Measurements from ENCODE around the gene TRABD2B. TPM values are rescaled to one million over a fixed set of nuclear protein-coding genes. Genes with fewer than 3 reads are reported as not detected.

Gene TRABD2B
- total RNA-seq, 1 donor from 2014 or later: 0.92 TPM

DNA sequence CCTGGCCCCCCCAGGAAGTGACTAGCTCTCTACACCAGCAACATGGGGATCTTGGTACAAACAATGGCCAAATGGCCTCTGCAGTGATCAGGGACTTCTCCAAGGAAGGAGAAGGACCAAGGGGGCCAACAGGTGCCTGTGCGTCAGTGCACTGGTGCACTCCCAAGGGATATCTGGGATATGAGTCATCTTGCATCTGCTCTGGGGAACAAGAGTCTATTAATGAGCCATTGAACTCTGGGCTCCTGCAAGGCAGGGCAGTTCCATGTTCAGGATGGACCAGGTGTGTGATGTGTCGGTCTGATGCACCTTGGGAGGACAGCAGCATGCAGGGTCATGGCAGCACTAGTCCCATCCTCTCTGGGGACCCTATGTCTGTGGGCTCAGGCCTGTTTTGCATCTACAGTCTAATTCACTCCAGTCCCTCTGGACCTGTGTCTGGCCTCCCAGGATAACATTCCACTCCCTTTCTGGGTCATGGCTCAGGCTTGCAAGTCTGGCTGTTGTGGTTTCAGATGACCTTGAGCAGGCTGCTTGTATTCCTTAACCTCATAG lies 125.3 kb downstream of the TRABD2B start:
- DNase-seq: no peak
- peak; percentile 43 for ATAC-seq
- intact Hi-C loops (cut with micrococcal nuclease): no loop called here

DNA sequence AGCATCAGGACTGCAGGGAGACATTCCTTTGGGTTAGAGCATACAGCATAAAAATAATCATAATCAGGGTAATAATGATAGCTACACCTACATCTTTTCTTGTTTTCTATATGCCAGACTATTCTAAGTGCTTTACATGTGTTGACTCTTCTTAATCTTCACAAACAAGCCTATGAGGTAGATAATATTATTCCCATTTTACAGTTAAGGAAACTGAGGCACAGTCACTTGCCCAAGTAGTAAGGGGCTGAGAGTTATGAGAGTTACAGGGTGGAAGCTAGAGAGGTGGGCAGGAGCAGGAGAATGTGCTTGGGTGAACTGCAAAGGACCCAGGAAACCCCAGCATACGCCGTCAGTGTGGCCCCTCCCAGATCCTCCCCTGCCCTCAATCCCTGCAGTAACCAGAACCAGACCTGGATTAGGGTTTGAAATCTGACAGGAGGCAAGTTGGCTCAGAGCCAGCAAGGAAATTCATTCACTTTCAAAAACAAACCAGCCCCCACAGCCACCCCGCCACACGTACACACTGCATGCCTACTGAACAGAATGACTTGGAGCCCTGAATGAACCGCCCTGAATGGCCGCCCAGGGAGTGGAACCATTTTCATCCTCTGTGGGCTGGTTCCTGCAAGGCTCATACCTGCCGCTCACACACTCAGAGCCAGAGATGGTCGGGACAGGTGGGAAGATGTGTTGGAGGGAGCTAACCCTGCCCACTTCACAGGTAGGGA lies 126.1 kb downstream of the TRABD2B start:
- no peak for ATAC-seq
- intact Hi-C loops (cut with micrococcal nuclease): no loop called here
- no peak for DNase-seq

DNA sequence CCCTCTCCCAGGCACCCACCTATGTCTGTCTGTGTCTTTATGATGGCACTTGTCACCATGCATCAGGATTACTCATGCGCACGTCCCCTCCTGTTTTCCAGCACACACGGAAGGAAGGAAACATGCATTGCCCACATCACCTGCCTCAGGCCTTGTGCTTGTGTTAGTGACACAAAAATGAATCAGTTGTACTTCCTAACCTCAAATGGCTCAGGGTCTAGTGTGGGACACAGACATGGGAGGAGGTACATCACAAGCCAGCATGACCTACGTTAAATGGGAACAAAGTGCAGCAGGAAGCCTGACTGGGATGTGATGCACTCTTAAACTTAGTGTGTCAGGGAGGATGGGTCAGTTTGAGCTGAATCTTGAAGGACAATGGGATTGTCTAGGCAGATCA lies 126.7 kb downstream of the TRABD2B start:
- intact Hi-C loops (cut with micrococcal nuclease): no loop called here
- DNase-seq (no peak), ATAC-seq (no peak)

DNA sequence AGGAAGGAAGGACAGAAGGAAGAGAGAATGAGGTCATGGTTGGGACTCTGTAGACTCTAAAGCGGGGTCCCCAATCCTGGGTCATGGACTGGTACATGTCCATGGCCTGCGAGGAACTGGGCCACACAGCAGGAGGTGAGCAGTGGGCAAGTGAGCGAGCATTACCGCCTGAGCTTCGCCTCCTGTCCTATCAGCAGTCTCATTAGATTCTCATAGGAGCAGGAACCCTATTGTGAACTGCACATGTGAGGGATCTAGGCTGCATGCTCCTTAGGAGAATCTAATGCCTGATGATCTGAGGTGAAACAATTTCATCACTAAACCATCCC lies 128.9 kb downstream of the TRABD2B start:
- intact Hi-C loops (cut with micrococcal nuclease): no loop called here
- no peak for ATAC-seq
- no peak for DNase-seq

DNA sequence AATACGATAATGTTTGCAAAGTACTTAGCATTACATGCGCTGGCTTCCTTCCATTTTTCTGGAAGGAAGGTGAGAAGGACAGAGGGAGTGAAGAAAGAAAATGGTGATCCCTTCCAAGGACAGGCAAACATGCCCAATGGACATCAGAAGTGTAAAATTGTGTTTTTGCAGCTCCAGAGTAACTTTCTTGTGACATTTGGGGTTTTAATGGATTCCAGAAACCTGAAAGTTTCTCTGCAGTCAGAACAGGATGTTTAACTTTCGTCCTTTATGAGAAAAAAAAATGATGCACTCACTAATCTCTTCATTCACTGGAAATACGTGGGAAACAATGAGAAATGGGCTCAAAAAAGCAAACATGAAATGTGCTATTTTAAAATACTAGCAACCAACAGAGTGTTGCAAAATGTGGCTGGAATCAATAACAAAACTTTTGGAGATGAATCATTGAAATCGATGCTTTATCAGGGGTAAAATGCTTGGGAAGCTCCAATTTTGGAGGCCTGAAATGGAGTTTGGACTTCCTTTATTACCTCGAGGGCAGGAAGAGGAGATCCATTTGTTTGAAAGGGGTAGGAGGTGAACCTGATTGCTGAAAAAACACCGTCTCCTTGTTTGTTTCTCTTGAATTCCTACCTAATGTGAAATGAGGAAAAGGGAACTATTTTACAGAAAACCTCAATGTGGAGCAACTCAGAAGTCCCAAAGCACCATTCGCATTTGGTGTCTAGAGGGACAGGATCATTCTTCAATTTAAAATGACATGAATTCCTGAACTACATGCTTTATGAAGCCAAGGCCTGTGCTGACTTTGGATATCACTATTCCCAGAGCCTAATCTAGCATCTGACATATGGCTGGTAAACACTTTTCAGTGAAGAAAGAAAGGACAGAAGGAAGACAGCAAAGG lies 129.5 kb downstream of the TRABD2B start:
- DNase-seq: no peak
- no peak for ATAC-seq
- intact Hi-C loops (cut with micrococcal nuclease): no loop called here

DNA sequence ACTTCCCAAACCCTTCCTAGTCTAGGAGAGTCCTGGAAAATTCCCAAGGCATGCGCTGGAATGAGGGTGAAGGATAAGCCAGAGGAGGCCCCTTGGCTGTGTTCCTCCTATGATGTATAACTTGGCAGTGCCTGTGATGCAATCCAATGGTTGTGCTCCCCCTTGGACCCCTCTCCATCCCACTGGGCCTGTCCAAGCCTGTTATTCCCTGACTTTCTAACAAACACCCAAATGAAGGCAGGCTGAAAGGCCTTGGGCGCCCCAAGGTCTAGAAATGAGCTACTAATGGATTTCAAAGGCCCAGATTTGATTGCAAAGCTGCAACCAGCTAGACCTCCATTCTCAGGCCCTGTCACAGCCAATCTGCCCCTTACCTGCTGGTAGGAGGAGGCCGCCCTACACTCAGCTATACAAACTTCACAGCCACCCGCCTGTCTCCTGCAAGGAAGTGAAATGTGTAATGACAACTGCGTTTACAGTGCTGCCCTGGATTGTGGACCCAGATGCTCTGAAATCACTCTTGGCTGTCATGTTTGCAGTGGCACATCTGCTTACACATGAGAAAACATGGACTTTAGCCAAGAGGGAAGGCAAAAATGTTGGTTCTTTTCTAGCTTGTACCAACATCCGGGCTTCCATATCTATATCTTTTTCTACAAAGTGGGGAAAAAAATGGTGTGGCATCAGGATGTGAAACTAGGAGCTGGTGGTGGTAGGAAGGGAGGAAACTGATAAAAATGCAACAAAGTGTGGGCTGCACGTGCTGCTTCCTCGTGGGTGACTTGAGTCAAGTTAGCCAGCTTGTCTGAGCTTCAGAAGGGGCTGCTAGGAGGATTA lies 130.4 kb downstream of the TRABD2B start:
- DNase-seq (no peak), ATAC-seq (no peak)
- intact Hi-C loops (cut with micrococcal nuclease): no loop called here

DNA sequence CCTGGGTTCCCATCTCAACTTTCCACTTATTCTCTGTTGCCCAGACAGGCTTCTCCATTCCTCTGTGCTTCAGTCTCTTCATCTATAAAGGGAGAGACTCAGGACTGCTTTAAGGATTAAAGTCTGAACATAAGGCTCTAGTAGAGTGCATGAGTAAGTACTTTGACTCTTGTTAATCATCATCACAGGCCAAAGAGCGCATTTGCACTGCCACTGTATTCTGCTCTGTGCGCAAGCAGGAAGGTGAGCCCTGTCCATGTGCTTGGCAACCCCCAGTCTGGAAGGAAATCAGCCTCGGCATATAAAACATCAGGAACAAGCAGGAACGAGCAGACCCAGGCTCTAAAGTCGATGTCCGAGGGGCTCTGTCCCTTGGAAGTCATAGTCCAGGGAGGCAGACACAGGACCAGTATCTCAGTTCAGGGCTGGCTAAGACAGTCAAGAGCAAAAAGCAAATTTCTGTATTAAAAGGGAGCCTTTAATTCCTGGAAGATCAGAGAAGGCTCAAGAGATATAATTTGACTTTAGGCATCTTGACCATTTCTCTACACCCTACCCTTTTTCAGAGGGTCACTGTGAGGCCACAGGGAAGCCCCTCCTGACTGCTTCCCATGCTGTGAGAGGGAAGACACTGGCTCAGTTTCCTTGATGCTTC lies 131.2 kb downstream of the TRABD2B start:
- intact Hi-C loops (cut with micrococcal nuclease): no loop called here
- DNase-seq (no peak), ATAC-seq (no peak)

DNA sequence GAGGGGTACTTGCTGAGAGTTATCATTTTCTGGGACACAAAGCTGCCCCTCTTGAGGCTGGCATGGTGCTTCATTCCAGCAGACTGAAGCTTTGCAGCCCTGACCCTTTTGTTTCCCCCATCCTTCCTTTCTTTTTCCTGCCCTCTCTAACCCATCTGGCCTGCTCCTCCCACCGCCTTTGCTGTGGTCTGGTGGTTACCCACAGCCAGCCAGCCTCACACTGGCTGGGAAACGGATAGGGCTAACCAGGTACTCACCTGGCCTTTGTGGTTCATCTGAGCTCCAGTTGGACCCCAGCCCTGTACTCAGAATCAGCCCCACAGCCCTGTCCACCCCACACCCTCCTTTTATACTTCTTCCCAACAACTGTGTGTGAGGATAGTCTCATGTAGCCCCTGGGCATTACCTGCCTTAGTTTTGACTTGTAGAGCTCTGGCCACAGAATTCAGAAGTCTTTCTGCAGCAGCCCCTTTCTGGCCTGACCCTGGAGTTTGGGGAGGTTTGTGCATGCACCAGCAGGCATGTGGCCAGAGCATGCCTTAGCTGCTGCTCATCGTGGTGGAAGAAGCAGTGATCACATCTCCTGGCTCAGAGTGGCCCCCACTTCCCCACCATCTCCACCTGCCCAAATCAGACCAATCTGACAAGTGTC lies 138.0 kb downstream of the TRABD2B start:
- intact Hi-C loops (cut with micrococcal nuclease): no loop called here
- no peak for ATAC-seq
- DNase-seq: no peak

DNA sequence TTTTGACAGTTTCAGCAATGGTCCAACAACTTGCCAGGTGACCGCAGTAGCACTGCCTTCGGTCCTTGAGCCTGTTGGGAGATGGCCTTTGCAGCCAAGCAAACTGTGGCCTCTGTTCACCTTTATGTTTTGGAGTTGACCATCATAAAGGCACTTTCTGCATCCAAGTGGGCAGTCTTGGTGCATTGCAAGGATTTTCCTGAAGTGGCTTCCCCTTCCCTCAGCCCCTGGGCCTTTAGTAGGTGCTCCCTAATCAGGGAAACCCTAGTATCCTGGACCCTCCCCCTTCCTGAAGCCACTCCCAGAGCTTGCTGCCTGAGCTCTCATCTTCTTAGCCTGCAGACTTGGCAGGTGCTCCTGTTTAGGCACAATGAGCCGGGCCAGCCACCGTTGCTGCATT lies 140.2 kb downstream of the TRABD2B start:
- no peak for ATAC-seq
- intact Hi-C loops (cut with micrococcal nuclease): no loop called here
- no peak for DNase-seq

DNA sequence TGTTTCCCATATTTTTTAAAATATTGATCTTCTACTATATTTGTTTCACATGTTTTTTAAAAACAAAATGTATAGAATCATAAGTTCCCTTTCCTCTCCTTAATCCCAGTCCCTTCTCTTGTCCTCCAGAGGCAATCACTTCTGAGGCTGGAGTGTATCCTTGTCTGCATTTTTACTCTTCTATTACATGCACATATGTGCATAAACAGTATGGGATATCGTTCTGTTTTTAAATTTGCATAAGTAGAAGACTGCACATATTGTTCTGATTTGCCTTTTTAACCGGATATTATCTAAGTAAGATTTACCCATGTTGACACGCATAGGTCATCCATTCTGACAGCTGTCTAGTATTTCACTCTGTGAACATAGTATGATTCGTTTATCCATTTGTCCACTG lies 142.0 kb downstream of the TRABD2B start:
- DNase-seq: no peak
- intact Hi-C loops (cut with micrococcal nuclease): no loop called here
- no peak for ATAC-seq

DNA sequence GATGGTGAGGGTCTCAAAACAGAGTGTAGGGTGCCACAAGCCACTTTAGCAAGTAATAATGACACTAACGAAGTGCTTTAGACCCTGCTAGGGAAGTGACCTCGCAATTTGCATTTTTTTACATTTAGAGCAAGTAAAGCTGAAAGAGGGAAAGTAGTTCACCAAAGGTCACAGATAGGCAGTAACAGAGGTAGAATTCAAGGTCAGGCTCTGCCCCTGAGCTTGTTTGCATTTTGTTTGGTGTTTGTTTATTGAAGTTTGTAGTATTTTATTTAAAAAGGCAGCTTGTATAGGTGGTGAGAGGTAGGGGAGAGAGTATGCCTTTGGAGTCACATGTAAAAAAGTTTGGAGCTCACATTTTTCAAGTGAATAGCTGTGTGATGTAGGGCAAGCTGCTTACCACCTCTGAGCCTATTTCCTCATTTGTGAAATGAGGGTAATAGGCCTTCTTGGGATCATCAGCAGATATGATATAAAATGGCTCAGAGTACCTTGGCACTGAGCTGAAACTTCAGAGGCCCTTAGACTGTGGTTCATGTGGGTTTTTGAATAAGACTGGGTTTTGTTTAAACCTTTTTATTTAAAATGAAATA lies 142.5 kb downstream of the TRABD2B start:
- intact Hi-C loops (cut with micrococcal nuclease): no loop called here
- ATAC-seq (no peak), DNase-seq (no peak)

DNA sequence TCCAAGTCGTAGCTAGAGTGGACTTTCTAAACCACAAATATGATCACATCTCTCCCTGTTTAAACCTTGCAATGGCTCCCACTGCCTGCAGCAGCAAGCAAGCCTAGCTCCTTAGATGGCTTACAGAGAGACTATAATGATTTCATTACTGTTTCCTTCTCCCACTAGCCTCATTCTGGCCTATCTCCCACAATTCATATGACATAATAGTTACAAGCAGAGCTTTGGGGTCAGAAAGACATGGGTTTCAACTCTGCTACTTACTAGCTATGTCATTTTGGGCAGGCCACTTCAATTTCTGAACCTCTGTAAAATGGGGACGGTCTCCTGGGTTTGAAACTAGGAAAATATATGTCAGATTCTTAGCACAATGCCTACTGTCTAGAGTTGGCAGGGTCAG lies 143.3 kb downstream of the TRABD2B start:
- ATAC-seq (no peak), DNase-seq (no peak)
- intact Hi-C loops (cut with micrococcal nuclease): no loop called here

DNA sequence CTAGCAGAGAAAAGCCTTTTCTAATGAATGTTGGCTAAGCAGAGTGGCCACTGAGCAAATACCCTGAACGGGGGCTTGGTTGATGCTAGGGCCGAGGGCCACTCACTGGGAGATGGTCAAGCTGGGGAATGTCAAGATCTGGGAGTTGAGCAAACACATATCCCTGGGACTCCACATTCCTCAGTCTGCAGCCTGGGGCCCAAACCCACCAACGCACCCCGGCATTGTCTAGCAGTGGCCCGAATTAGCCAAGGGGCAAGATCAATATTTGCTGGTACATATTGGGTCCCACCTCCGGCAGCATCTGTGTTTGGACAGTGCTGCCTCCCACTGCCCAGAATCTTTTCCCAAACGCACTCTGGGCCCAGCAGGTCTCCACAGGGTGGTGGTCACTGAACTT lies 144.1 kb downstream of the TRABD2B start:
- intact Hi-C loops (cut with micrococcal nuclease): no loop called here
- DNase-seq: no peak
- ATAC-seq: no peak

DNA sequence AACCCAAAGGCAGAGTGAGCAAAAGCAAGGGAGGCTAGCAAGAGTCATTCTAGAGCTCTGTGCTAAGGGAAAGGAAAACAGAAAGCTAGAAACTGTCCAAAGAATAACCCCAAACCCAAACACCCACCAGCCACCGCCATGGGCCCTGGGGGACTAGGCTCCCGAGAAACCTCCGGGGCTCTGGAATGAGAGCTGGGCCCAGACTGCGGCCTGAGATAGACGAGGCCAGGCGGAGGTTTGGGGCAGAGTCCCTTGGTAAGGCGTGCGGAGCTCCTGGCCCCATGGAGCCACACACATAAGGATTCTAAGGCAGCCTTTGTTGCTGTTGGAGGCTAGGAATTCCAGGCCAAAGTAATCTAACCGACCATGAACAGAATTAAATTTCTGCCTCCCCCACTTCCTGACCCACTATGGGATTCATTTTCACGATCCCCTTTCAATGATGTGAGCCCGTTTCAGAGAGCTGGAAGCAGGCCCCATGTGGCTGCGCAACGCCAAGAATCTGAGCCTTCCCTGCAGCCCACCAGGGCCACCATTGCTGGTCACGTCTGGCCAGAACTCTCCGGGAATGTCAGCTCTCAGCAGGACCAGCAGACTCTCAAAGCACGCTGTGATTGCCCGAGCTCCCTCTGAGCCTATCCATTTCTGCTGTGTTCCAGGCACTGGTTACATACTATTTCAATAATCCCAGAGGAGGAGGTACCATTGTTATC lies 145.0 kb downstream of the TRABD2B start:
- DNase-seq (no peak), ATAC-seq (no peak)
- intact Hi-C loops (cut with micrococcal nuclease): no loop called here

DNA sequence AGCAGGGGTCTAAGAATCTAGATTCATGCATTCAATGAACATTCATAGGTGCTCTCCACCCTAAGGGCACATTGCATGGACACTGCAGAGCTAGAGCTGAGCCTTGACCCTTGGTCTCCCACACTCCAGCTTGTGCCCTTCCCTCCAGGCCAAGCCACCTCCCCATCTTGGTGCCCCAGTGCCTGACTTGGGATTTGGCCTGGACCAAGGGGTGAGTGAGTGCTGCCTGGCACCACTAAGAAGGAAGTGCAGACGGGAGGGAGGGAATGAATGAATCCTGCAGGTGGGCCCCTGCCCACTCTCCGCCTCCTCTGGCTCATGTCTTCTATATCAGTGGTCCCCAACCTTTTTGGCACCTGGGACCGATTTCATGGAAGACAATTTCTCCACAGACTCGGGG lies 146.7 kb downstream of the TRABD2B start:
- intact Hi-C loops (cut with micrococcal nuclease): no loop called here
- ATAC-seq: no peak
- DNase-seq: no peak

DNA sequence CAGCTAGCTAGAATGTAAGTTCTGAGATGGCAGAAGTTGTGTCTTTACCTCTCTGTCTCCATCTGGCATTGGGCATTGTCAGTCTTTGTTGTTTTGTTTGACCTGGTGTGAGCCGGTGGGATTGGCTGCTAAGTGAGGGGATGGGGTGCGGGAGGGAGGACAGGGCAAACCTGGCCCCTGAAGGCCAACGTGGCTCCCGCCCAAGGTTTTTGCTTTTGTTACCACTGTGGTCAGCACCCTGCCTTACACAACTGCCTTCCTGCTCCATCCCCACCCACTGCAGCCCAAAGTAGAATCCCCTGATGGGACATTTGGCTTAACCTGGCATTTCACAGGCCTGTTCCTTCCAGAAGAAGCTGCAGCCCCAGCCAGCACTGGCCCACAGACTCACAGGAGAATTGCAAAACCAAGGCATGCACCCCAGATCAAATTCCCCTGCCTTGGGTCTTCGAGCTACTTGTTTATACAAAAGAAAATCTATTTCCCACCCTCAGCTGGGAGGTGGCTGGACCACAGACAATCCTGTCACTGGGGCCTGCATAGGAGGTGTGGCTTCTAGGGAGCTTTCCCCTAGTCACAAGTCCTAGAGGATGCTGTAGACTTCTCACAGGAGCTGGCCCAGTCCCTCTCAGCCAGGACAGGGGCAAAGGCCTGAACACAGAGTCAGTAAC lies 147.5 kb downstream of the TRABD2B start:
- peak; percentile 19 for ATAC-seq

DNA sequence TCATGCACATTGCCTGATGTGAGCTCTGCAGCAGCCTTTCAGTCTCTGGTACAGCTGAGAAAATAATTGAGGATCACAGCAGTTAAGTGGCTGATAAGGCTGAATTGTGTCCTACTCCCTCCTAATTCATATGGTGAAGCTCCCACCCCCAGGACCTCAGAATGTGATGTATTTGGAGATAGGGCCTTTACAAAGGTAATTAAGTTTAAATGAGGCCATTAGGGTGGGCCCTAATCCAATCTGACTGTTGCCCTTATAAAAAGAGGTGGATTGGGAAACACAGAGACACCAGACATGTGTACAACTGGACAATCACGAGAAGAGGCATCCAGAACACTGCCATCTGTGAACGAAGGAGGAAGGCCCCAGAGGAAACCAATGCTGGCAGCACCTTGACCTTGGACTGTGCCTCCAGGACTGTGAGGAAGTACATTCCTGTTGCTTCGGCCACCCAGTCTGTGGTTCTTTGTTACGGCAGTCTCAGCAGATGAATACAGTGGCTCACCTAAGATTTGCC lies 148.1 kb downstream of the TRABD2B start:
- intact Hi-C loops (cut with micrococcal nuclease): no loop called here
- no peak for DNase-seq
- ATAC-seq: no peak

More for the DNA sequence above, 147.5 kb downstream of the TRABD2B start:
- no peak for DNase-seq
- intact Hi-C loops (cut with micrococcal nuclease): no loop called here

All from left ventricle myocardium superior (tissue), 1 donor.